LNCAP (cell line): ENCODE data around the gene PTPRQ.
A peak's percentile ranks its signal among the peaks of the same experiment; 100 is the strongest.

Experiments used
- CTCF ChIP-seq: fragments of 450-650 bp; IDR thresholded peaks from 2 replicates; pipeline ENCODE4 v1.5.1; 2017; ENCODE audit warnings: mild to moderate bottlenecking

PTPRQ gene

DNA sequence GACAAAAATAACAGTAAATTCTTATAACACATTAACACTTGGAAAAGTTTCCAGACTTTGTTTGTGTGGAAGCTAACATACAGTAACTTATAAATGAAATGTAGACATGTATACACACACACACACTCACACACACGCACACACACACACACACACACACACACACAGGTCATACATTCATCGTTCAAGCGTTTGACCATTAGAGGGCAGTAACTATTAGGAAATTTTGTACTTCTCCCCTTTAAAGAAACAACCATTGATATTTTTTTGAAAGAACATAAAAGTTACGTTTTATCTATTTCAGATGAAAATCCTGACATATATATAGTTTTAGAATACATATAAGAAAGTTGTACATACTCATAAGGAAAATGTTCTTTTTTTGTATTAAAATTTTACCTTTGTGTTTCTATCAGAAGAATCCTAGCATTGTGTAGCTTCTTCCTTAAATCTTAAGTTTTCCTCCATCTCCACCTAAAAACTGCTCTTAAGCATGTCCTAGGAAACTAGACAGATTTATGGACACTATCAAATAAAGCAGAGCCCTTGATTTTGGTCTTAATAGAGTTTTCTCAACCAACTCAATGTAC, 29.0 kb downstream of the PTPRQ start:
- peak; percentile 66 for TF ChIP-seq CTCF

- no peak for TF ChIP-seq CTCF
These were observed 40.7 kb downstream of the PTPRQ start for GRCh38 chr12:80484746-80485145.

GRCh38 chr12:80485222-80485987, 41.4 kb downstream of the PTPRQ start:
- no peak for TF ChIP-seq CTCF

DNA sequence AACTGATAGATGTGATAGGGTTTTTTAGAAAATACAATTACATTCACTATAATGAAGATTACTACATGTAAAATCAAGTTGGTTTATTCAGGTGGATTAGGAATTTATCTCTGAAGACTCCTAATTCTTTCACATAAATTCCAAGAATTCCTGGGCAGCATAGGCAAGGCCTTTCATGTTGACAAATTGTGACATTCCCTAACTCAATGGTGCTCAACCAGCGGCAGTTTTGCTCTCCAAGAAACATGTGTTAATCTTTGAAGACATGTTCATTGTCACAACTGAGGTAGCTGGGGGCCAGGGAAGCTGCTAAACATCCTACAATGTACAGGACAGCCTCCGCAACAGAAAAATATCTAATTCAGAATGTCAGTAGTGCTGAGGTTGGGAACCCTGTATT, 46.3 kb downstream of the PTPRQ start:
- no peak for TF ChIP-seq CTCF

DNA sequence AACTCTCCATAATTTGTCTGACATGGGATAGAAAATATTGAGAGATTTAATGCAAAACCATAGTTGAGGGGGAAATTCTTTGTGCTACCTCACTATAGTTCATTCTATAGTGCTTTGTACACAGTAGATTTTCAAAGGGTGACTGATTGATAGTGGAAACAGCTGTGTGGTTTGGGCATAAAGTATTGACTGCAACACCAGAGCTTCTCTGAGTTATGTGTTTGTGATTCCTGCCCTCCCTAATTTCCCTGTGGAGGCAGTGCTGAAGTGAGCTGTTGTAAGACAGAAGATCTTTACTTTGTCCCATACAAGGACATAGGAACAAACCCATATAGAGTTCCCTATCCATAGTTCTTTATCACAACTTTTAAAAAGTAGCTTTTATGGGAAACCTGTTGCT, 47.1 kb downstream of the PTPRQ start:
- TF ChIP-seq CTCF: no peak

DNA sequence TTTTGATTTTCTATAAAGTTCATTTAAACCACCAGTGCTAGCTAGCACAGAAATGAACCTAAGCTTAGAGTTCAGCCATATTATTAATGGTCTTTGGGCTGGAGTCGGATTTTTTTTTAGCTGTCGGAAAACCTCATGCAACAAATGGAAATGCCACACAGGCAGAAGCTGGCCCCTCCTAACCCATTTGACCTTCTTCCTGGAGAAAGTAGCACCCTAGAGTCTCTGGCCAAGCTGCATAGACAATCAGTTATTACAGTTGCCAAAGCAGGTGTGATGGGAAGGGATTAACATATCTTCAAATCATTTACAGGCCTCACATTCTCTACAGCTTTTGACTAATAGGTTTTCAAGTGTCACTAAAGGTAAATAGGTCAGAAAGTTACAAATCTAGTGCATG, 49.4 kb downstream of the PTPRQ start:
- no peak for TF ChIP-seq CTCF

DNA sequence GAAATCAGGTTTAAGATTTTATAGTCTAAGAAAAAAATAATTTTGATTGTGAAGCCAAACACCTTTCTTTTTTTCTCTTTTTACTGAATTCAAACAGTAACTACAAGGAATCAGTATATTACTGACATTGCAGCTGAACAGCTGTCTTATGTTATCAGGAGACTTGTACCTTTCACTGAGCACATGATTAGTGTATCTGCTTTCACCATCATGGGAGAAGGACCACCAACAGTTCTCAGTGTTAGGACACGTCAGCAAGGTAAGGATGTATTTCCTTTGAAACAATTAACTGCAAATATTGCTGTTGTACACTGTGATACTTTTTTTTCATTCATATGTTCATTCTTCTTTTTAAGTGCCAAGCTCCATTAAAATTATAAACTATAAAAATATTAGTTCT, 50.8 kb downstream of the PTPRQ start:
- TF ChIP-seq CTCF: no peak
